GM23338 (cell line): ENCODE data around the gene NCLN. TPM values are rescaled to one million over a fixed set of nuclear protein-coding genes. Genes with fewer than 3 reads are reported as not detected.

Experiments used
- ATAC-seq: fragments of 200-7000 bp; cut with Tn5 transposase; 3 replicates; pipeline ENCODE4 v1.9.1; 2020
- DNase-seq: peaks from one replicate; pipeline ENCODE4 v3.0.0-alpha.2; 2015; ENCODE audit warnings: low spot score
- H2AFZ ChIP-seq: fragments of 200-600 bp; sonication (generic); 2 replicates; pipeline ENCODE4 v1.8.0; 2016; ENCODE audit warnings: antibody characterized with exemption, mild to moderate bottlenecking, moderate library complexity
- H3F3A ChIP-seq: fragments of 200-600 bp; sonication (generic); replicated peaks from 2 replicates; pipeline ENCODE4 v1.8.0; 2017; ENCODE audit warnings: antibody characterized with exemption, mixed run types, low read depth
- H3K27ac ChIP-seq: fragments of 200-600 bp; sonication (generic); 2 replicates; pipeline ENCODE4 v1.6.1; 2016; ENCODE audit warnings: low read depth
- H3K27me3 ChIP-seq: fragments of 200-600 bp; sonication (generic); 2 replicates; pipeline ENCODE4 v1.8.0; 2016; ENCODE audit warnings: mild to moderate bottlenecking, mixed run types, moderate library complexity; ENCODE audit not compliant: insufficient read depth
- H3K36me3 ChIP-seq: fragments of 200-600 bp; sonication (generic); 2 replicates; pipeline ENCODE4 v1.8.0; 2016; ENCODE audit warnings: mild to moderate bottlenecking; ENCODE audit not compliant: insufficient read depth
- H3K4me1 ChIP-seq: fragments of 200-600 bp; sonication (generic); 2 replicates; pipeline ENCODE4 v1.8.0; 2016; ENCODE audit warnings: mild to moderate bottlenecking, moderate library complexity; ENCODE audit not compliant: insufficient read depth
- H3K4me2 ChIP-seq: fragments of 200-600 bp; sonication (generic); 2 replicates; pipeline ENCODE4 v1.7.1; 2017; ENCODE audit warnings: mixed run types
- H3K4me3 ChIP-seq: fragments of 200-600 bp; sonication (generic); 2 replicates; pipeline ENCODE4 v1.6.1; 2016; ENCODE audit warnings: mixed run types
- H3K79me2 ChIP-seq: fragments of 200-600 bp; sonication (generic); replicated peaks from 2 replicates; pipeline ENCODE4 v1.8.0; 2017; ENCODE audit warnings: mild to moderate bottlenecking; ENCODE audit not compliant: insufficient read depth
- H3K9me2 ChIP-seq: fragments of 200-600 bp; sonication (generic); 2 replicates; pipeline ENCODE4 v1.8.0; 2017; ENCODE audit not compliant: insufficient read depth
- H4K20me1 ChIP-seq: fragments of 200-600 bp; sonication (generic); replicated peaks from 2 replicates; pipeline ENCODE4 v1.8.0; 2017; ENCODE audit warnings: mild to moderate bottlenecking; ENCODE audit not compliant: insufficient read depth
- H3K27ac Mint-ChIP-seq: 2 replicates; pipeline ENCODE4 v1.8.0; 2020; ENCODE audit warnings: inconsistent platforms, mild to moderate bottlenecking, moderate library complexity, mixed read lengths
- H3K27me3 Mint-ChIP-seq: 3 replicates; pipeline ENCODE4 v1.8.0; 2022; ENCODE audit warnings: low read depth, mild to moderate bottlenecking, moderate library complexity, mixed read lengths, inconsistent platforms; ENCODE audit not compliant: insufficient read depth, poor library complexity
- H3K36me3 Mint-ChIP-seq: 3 replicates; pipeline ENCODE4 v1.8.0; 2021; ENCODE audit warnings: low read depth, mild to moderate bottlenecking, inconsistent platforms, moderate library complexity, mixed read lengths
- H3K4me1 Mint-ChIP-seq: 3 replicates; pipeline ENCODE4 v1.8.0; 2020; ENCODE audit warnings: mild to moderate bottlenecking, inconsistent platforms, mixed read lengths
- H3K4me3 Mint-ChIP-seq: 3 replicates; pipeline ENCODE4 v1.8.0; 2021; ENCODE audit warnings: moderate library complexity, mild to moderate bottlenecking, inconsistent platforms, mixed read lengths
- H3K9me3 Mint-ChIP-seq: 3 replicates; pipeline ENCODE4 v1.8.0; 2020; ENCODE audit warnings: moderate library complexity, mild to moderate bottlenecking, inconsistent platforms, mixed read lengths
- CREB1 ChIP-seq: fragments of 250-450 bp; sonication (Bioruptor Pico); IDR thresholded peaks from 2 replicates; pipeline ENCODE4 v1.5.0; 2020; ENCODE audit warnings: low read depth, mild to moderate bottlenecking, moderate library complexity
- EZH2phosphoT487 ChIP-seq: fragments of 200-600 bp; sonication (generic); IDR thresholded peaks from one replicate; pipeline ENCODE4 v1.8.1; 2018; ENCODE audit warnings: antibody characterized with exemption; ENCODE audit not compliant: unreplicated experiment
- NANOG ChIP-seq: IDR thresholded peaks from 2 replicates; pipeline ENCODE4 v1.6.1; 2016; ENCODE audit warnings: antibody characterized with exemption, borderline replicate concordance
- POLR2AphosphoS5 ChIP-seq: IDR thresholded peaks from 2 replicates; pipeline ENCODE4 v1.6.1; 2016; ENCODE audit warnings: antibody characterized with exemption, low read depth
- ZNF114 ChIP-seq: fragments of 250-450 bp; sonication (Bioruptor Pico); IDR thresholded peaks from 2 replicates; pipeline ENCODE4 v1.5.0; 2020; ENCODE audit warnings: mild to moderate bottlenecking, moderate library complexity
- ZNF331 ChIP-seq: fragments of 250-450 bp; sonication (Bioruptor Pico); IDR thresholded peaks from 2 replicates; pipeline ENCODE4 v1.5.0; 2020; ENCODE audit warnings: low read depth, mild to moderate bottlenecking, moderate library complexity
- polyA plus RNA-seq: library from polyadenylated mRNA; unstranded; fragments of >200 nt; fragmentation: Nextera tagmentation; extraction: Ambion mirVana; gene quantifications from 2 replicates; pipeline ENCODE4 v1.2.1, GENCODE V29; 2016
- total RNA-seq: library from RNA; depleted of rRNA; stranded (reverse); fragments of >200 nt; shearing (Covaris generic); gene quantifications from 2 replicates; pipeline ENCODE4 v1.2.3, GENCODE V29; 2014
- TF ChIP-seq, protein P1 (sequence below), 2 experiments: fragments of 200-600 bp in 1 of 2; sonication (generic) in 1 of 2; conservative IDR thresholded peaks; 2 replicates each; pipeline versions ENCODE4 v1.5.1 to v1.6.1; 2016 to 2017; ENCODE audit warnings: antibody characterized with exemption in 2 of 2, low read depth in 2 of 2, mild to moderate bottlenecking in 2 of 2, moderate library complexity in 1 of 2
- TF ChIP-seq, protein P2 (sequence below): IDR thresholded peaks from 2 replicates; pipeline ENCODE4 v1.6.1; 2016; ENCODE audit warnings: antibody characterized with exemption
- TF ChIP-seq, protein P3 (sequence below): IDR thresholded peaks from one replicate; pipeline ENCODE4 v1.6.1; 2018; ENCODE audit warnings: antibody characterized with exemption; ENCODE audit not compliant: unreplicated experiment

Gene NCLN
- total and polyA plus RNA-seq, 2 experiments from 2014 or later, result 85.6 to 125 TPM

DNA sequence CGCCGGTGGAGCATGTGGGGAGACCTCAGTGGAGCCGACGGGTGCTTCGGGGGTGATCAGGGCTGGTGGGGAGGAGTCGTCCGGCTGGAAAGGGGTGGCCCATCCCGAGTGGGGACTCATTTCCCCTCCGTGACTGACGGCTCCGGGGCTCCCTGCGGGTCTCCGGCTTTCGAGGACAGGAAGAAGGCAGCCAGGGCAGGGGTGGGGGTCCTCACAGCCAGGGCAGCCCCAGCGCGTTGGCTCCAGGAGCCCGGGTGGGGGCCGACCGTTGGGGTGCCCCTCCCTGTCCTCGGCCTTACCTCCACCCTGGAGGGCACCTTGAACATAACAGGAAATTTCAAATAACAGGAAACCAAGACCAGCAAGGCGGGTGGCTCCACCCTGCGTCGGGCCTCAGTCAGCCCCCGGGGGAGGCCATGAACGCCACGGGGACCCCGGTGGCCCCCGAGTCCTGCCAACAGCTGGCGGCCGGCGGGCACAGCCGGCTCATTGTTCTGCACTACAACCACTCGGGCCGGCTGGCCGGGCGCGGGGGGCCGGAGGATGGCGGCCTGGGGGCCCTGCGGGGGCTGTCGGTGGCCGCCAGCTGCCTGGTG lies 7.3 kb upstream of the NCLN start, which contains the start of gene S1PR4:
TSS of gene S1PR4 (plus strand) at position 393 of the 596 bp plus-strand sequence. CDS start at position 417, 24 bp downstream.
- H3K27ac Mint-ChIP-seq, result no peak within 1 kb of the TSS
- no peak within 1 kb of the TSS for H3K4me2 ChIP-seq

More for the DNA sequence above, 7.3 kb upstream of the NCLN start, which contains the start of gene S1PR4:
- H3K27me3 ChIP-seq, result no peaks in the 10 kb centered on the region
- Mint-ChIP-seq H3K9me3 (peaks cover 9% of the 10 kb centered on the region; the same call in 2 of the 3 replicates), H3K27me3 (peaks cover 2% of the 10 kb centered on the region), H3K4me1 (no peaks in the 10 kb centered on the region), H3K36me3 (no peaks in the 10 kb centered on the region), H3K4me3 (no peak within 1 kb of the TSS)
- no peaks in the 10 kb centered on the region for H3K36me3 ChIP-seq
- H3K9me2 ChIP-seq, result no peaks in the 10 kb centered on the region
- no peaks in the 10 kb centered on the region for H4K20me1 ChIP-seq
- H3K79me2 ChIP-seq, result no peaks in the 10 kb centered on the region
- H3K4me1 ChIP-seq, result no peaks in the 10 kb centered on the region
- TF ChIP-seq EZH2phosphoT487, result no peak
- TF ChIP-seq NANOG, result no peak
- TF ChIP-seq ZNF331 (CRISPR knock-in tag), result no peak
- TF ChIP-seq ZNF114 (CRISPR knock-in tag), result no peak
- no peak for TF ChIP-seq CREB1
- TF ChIP-seq, protein P1, sequence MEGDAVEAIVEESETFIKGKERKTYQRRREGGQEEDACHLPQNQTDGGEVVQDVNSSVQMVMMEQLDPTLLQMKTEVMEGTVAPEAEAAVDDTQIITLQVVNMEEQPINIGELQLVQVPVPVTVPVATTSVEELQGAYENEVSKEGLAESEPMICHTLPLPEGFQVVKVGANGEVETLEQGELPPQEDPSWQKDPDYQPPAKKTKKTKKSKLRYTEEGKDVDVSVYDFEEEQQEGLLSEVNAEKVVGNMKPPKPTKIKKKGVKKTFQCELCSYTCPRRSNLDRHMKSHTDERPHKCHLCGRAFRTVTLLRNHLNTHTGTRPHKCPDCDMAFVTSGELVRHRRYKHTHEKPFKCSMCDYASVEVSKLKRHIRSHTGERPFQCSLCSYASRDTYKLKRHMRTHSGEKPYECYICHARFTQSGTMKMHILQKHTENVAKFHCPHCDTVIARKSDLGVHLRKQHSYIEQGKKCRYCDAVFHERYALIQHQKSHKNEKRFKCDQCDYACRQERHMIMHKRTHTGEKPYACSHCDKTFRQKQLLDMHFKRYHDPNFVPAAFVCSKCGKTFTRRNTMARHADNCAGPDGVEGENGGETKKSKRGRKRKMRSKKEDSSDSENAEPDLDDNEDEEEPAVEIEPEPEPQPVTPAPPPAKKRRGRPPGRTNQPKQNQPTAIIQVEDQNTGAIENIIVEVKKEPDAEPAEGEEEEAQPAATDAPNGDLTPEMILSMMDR (conservative IDR thresholded peaks at IDR 0.05; ENCODE audit: low read depth in 2 of 2), result no peak
- TF ChIP-seq, protein P2, sequence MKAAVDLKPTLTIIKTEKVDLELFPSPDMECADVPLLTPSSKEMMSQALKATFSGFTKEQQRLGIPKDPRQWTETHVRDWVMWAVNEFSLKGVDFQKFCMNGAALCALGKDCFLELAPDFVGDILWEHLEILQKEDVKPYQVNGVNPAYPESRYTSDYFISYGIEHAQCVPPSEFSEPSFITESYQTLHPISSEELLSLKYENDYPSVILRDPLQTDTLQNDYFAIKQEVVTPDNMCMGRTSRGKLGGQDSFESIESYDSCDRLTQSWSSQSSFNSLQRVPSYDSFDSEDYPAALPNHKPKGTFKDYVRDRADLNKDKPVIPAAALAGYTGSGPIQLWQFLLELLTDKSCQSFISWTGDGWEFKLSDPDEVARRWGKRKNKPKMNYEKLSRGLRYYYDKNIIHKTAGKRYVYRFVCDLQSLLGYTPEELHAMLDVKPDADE, result no peak
- TF ChIP-seq, protein P3, sequence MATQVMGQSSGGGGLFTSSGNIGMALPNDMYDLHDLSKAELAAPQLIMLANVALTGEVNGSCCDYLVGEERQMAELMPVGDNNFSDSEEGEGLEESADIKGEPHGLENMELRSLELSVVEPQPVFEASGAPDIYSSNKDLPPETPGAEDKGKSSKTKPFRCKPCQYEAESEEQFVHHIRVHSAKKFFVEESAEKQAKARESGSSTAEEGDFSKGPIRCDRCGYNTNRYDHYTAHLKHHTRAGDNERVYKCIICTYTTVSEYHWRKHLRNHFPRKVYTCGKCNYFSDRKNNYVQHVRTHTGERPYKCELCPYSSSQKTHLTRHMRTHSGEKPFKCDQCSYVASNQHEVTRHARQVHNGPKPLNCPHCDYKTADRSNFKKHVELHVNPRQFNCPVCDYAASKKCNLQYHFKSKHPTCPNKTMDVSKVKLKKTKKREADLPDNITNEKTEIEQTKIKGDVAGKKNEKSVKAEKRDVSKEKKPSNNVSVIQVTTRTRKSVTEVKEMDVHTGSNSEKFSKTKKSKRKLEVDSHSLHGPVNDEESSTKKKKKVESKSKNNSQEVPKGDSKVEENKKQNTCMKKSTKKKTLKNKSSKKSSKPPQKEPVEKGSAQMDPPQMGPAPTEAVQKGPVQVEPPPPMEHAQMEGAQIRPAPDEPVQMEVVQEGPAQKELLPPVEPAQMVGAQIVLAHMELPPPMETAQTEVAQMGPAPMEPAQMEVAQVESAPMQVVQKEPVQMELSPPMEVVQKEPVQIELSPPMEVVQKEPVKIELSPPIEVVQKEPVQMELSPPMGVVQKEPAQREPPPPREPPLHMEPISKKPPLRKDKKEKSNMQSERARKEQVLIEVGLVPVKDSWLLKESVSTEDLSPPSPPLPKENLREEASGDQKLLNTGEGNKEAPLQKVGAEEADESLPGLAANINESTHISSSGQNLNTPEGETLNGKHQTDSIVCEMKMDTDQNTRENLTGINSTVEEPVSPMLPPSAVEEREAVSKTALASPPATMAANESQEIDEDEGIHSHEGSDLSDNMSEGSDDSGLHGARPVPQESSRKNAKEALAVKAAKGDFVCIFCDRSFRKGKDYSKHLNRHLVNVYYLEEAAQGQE, result no peak
- no peak for TF ChIP-seq POLR2AphosphoS5
- H3K4me3 ChIP-seq, result no peak within 1 kb of the TSS
- no peak within 1 kb of the TSS for H3K27ac ChIP-seq
- ATAC-seq (no peak), DNase-seq (no peak)
- peak within 1 kb of the TSS; percentile 76; the same call in 1 of the 2 replicates for H2AFZ ChIP-seq
- H3F3A ChIP-seq, result no peaks in the 10 kb centered on the region
